Ascending aorta (tissue), 2 donors: ENCODE measurements around the gene MOGAT3. TPM values are rescaled to one million over a fixed set of nuclear protein-coding genes. Genes with fewer than 3 reads are reported as not detected.

Experiments used
- DNase-seq, 2 donors: peaks; one replicate each; pipeline ENCODE4 v3.0.0-alpha.2; 2019; ENCODE audit warnings: low spot score in 2 of 2
- H3K27ac ChIP-seq, 2 donors: fragments of 200-600 bp; sonication (generic); one replicate each; pipeline ENCODE4 v1.5.1; 2016 to 2017; ENCODE audit warnings: mild to moderate bottlenecking in 1 of 2
- H3K27me3 ChIP-seq: fragments of 200-600 bp; sonication (generic); one replicate; pipeline ENCODE4 v1.5.1; 2017
- H3K36me3 ChIP-seq, 2 donors: fragments of 200-600 bp; sonication (generic); one replicate each; pipeline ENCODE4 v1.5.1; 2016
- H3K4me1 ChIP-seq, 2 donors: fragments of 200-600 bp; sonication (generic); one replicate each; pipeline ENCODE4 v1.5.1; 2016 to 2017; ENCODE audit warnings: mild to moderate bottlenecking in 1 of 2
- H3K4me3 ChIP-seq, 2 donors: fragments of 200-600 bp; sonication (generic); one replicate each; pipeline ENCODE4 v1.5.1; 2016 to 2017; ENCODE audit warnings: mild to moderate bottlenecking in 1 of 2
- H3K9me3 ChIP-seq, 2 donors: fragments of 200-600 bp; sonication (generic); one replicate each; pipeline ENCODE4 v1.5.1; 2016
- intact Hi-C: fragments of 100-400 bp; cut with DNase I; formaldehyde crosslinking; loops from one replicate; pipeline ENCODE4 v1.15.1; 2023
- total RNA-seq: library from RNA; depleted of rRNA; stranded (reverse); fragments of >200 nt; gene quantifications from one replicate; pipeline ENCODE4 v1.1.0, GENCODE V29; 2016
- TF ChIP-seq, protein P1 (sequence below), 3 experiments: fragments of 200-600 bp in 2 of 3; fragments of 450-650 bp in 1 of 3; sonication (generic) in 2 of 3; IDR thresholded peaks; one replicate each; pipeline ENCODE4 v1.5.1; 2016 to 2019; ENCODE audit warnings: antibody characterized with exemption in 3 of 3, mild to moderate bottlenecking in 1 of 3, moderate library complexity in 1 of 3

The MOGAT3 gene
- total RNA-seq, 1 donor from 2014 or later: not detected

DNA sequence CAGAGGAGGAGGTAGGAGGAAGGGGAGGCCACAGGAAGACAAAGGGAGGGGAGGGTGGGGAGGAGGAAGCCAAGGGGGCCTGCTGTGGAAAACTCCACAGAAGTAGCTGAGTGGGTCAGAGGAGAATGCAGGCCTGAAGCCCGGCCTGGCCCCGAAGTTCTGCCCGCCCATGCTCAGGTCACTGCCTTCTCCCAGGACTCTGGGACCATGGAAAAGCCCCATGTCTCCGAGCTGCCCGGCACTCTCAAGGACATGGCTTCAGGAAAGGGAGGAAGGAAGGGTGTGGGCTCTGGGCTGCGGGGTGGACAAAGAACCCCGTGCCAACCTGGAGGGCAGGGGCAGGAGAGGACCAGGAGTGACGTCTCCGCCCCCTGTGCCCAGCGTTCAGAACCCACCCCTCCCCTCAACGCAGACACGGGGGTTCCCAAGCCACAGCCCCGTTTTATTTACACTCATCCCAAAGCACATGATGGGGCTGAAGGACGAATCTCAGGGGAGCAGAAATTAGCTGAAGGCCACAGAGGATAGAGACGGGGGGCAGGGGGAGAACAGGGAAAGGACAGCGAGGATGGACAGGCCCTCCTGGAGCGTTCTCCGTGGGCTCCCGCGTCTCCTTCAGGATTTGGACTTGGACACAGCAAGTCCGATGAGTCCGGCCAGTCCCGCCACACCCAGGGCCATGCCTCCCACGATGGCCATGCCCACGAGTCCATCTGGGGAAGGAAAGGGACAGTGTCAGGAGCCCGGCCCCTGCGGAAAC is 38.5 kb upstream of the MOGAT3 start:
- intact Hi-C loops: no loop called here
- H3K9me3 ChIP-seq: no peaks in the 10 kb centered on the region
- no peak for DNase-seq
- peak overlapping the region; percentile 46 to 67 for H3K27ac ChIP-seq
- TF ChIP-seq, protein P1, sequence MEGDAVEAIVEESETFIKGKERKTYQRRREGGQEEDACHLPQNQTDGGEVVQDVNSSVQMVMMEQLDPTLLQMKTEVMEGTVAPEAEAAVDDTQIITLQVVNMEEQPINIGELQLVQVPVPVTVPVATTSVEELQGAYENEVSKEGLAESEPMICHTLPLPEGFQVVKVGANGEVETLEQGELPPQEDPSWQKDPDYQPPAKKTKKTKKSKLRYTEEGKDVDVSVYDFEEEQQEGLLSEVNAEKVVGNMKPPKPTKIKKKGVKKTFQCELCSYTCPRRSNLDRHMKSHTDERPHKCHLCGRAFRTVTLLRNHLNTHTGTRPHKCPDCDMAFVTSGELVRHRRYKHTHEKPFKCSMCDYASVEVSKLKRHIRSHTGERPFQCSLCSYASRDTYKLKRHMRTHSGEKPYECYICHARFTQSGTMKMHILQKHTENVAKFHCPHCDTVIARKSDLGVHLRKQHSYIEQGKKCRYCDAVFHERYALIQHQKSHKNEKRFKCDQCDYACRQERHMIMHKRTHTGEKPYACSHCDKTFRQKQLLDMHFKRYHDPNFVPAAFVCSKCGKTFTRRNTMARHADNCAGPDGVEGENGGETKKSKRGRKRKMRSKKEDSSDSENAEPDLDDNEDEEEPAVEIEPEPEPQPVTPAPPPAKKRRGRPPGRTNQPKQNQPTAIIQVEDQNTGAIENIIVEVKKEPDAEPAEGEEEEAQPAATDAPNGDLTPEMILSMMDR (IDR thresholded peaks at IDR 0.05): no peak
- H3K27me3 ChIP-seq: no peaks in the 10 kb centered on the region
- H3K36me3 ChIP-seq: peaks cover 27 to 41% of the 10 kb centered on the region in 2 donors
- H3K4me1 ChIP-seq: peaks cover 0 to 10% of the 10 kb centered on the region in 2 donors
- no peak overlapping the region for H3K4me3 ChIP-seq

DNA sequence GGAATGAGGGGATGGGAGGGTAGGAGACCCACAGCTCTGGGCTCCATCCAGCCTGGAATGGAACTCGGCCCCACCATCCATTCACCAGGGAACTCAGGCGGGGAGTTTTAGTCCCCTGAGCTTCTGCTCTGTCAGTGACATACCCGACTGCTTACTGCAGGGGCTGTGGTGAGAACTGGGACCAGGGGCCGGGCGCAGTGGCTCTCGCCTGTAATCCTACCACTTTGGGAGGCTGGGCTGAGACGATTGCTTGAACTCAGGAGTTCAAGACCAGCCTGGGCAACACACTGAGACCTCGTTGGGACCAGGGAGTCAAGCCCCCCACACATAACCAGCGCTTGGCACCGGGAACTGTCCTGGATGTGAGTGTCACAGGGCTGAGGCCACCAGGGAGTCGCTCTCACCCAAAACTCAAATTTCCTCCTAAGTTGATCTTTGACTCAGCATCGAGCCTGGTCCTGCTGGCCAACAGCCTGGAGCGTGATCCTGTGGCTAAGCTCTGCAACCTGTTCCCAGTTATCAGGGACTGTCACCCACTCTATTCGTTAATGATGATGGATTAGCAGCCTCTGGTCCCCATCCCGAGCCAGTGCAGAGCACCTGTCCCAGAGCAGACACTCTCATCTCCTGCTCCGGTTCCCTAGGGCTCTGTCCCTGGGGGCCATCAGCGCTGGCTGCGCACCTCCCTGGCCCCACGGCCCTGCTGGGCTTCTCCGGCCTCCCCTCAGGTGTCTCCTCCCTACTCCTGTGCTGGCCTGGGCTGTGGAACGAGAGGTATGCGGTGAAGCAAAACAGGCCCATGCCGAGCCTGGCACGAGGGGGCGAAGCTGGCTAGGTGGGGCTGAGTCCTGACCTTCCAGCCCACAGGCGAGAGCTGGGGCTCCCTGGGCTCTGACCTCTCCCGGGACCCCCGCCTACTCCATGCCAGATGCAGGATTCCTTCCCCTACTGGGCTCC is 37.7 kb upstream of the MOGAT3 start:
- Histone ChIP-seq H3K27ac (peak overlapping the region; percentile 46 to 67), H3K4me3 (peak overlapping the region in 1 of 2 donors; percentile 34), H3K4me1 (peaks cover 0 to 9% of the 10 kb centered on the region in 2 donors), H3K36me3 (peaks cover 27 to 41% of the 10 kb centered on the region in 2 donors), H3K27me3 (no peaks in the 10 kb centered on the region), H3K9me3 (no peaks in the 10 kb centered on the region)
- no peak for DNase-seq
- intact Hi-C loops: no loop called here
- TF ChIP-seq, protein P1 (IDR thresholded peaks at IDR 0.05): no peak

DNA sequence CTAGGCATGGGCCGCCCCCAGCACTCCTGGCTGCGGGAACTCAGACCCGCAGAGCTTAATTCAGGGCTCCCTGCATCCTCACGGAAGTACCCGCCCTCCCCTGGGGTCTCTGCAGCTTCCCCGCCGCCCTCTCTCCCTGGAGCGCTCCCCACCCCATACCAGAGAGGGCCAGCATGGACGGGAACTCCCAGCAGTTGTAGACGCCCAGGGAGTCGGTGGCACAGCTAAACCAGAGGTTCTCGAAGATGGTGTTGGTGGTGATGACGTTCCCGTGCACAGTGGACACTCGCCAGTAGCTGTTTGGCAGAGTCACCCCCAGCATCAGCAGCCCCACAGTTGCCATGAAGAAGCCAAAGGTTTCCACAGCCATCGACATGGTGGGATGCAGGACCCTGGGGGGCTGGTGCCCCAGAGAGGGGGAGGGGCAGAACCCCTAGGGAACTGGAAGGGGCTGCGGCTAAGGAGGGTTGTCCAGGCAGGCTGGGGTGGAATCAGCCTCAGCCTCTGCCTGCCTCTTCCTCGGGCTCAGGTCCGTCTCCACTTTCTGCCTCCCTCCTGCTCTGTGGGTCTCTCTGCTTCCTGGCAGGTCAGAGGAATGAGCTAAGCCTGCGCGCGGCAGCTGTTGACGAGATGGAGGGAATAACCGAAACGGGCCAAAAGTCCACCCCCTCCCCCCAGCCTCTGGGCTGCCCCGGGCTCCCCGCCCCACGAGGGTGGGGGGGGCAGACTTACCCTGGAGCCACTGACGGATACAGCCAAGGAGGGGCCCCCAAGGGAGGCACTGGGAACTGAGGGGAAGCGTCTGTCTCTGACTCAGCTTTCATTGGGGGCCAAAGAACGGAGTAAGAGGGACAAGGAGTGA is 36.6 kb upstream of the MOGAT3 start, which contains the start of gene CLDN15:
Gene CLDN15, minus strand, starts transcription at position 597 of the 862 bp plus-strand sequence. Its CDS starts 221 bp downstream, at position 376.
- H3K4me1 ChIP-seq: peaks cover 0 to 5% of the 10 kb centered on the region in 2 donors
- peak; percentile 25 to 83 for DNase-seq

DNA sequence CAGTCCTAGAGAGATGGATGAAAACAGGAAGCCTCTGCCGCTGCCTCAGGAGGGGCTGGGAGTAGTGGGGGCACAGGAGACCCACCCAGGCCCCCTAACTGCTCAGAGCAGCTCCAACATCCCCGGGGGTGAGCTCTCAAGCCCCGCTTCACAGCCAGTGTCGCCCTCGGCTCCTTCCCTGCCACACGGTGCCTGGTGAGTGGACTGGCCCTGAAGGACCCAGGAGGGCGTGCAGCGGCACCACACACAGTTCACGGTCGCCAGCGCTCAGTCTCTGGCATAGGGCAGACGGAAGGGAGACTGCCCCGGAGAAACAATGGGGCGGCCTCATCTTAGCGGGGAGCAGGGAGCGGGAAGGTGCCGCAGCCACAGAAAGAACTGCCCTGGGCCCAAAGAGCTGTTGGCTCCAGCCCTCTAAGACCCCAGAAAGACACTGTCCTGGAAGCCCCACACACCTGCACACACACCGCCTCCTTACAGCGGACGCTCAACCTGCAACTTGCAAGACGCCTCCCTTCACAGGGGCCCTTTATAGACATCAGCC is 35.5 kb upstream of the MOGAT3 start:
- Histone ChIP-seq H3K36me3 (peaks cover 27 to 41% of the 10 kb centered on the region in 2 donors), H3K4me3 (no peak overlapping the region), H3K27ac (no peak overlapping the region), H3K27me3 (no peaks in the 10 kb centered on the region), H3K4me1 (peaks cover 0 to 5% of the 10 kb centered on the region in 2 donors), H3K9me3 (no peaks in the 10 kb centered on the region)
- intact Hi-C loops: no loop called here
- DNase-seq: no peak
- TF ChIP-seq, protein P1 (IDR thresholded peaks at IDR 0.05): no peak

More for the DNA sequence above, 36.6 kb upstream of the MOGAT3 start, which contains the start of gene CLDN15:
- Histone ChIP-seq H3K36me3 (peaks cover 27 to 41% of the 10 kb centered on the region in 2 donors), H3K27ac (peak within 1 kb of the TSS; percentile 46 to 67), H3K27me3 (no peaks in the 10 kb centered on the region), H3K9me3 (no peaks in the 10 kb centered on the region), H3K4me3 (peak within 1 kb of the TSS in 1 of 2 donors; percentile 34)
- intact Hi-C loops: no loop called here
- TF ChIP-seq, protein P1 (IDR thresholded peaks at IDR 0.05): no peak
